WTC11 (cell line): ENCODE results near the gene EEFSEC. TPM values are rescaled to one million over a fixed set of nuclear protein-coding genes. Genes with fewer than 3 reads are reported as not detected.

Source experiments
- ATAC-seq: fragments of 200-7000 bp; cut with Tn5 transposase; 2 replicates; pipeline ENCODE4 v1.10.0; 2021; ENCODE audit warnings: mild to moderate bottlenecking, moderate library complexity
- CTCF ChIA-PET: fragments of 300-600 bp; sonication (Branson Sonifier 250); formaldehyde crosslinking; loops from one replicate; lab custom pipeline; 2021; ENCODE audit warnings: antibody characterized with exemption; lab: Charles Lee
- POLR2A ChIA-PET: fragments of 350-600 bp; sonication (Branson Sonifier 250); formaldehyde crosslinking; loops from one replicate; lab custom pipeline; 2021; ENCODE audit warnings: antibody characterized with exemption; lab: Charles Lee
- DNase-seq: peaks from one replicate; pipeline ENCODE4 v3.0.0; 2021; ENCODE audit warnings: low spot score
- H3K27ac Mint-ChIP-seq: 2 replicates; pipeline ENCODE4 v1.8.0; 2021; ENCODE audit warnings: mixed read lengths
- H3K27me3 Mint-ChIP-seq: 2 replicates; pipeline ENCODE4 v1.8.0; 2021; ENCODE audit warnings: low read depth, mild to moderate bottlenecking, moderate library complexity, mixed read lengths
- H3K36me3 Mint-ChIP-seq: 2 replicates; pipeline ENCODE4 v1.8.0; 2021; ENCODE audit warnings: mixed read lengths
- H3K4me1 Mint-ChIP-seq: 2 replicates; pipeline ENCODE4 v1.8.0; 2022; ENCODE audit warnings: mixed read lengths
- H3K4me3 Mint-ChIP-seq: 2 replicates; pipeline ENCODE4 v1.8.0; 2021; ENCODE audit warnings: mild to moderate bottlenecking, moderate library complexity, mixed read lengths
- H3K9me3 Mint-ChIP-seq: 2 replicates; pipeline ENCODE4 v1.8.0; 2021; ENCODE audit warnings: mixed read lengths
- ATF1 ChIP-seq: sonication (generic); formaldehyde crosslinking; IDR thresholded peaks from 2 replicates; pipeline ENCODE4 v1.8.1; 2023; ENCODE audit warnings: mild to moderate bottlenecking, moderate library complexity, missing genetic modification reagents
- ESRRA ChIP-seq: sonication (generic); formaldehyde crosslinking; IDR thresholded peaks from 2 replicates; pipeline ENCODE4 v1.8.1; 2022; ENCODE audit warnings: mild to moderate bottlenecking, missing genetic modification reagents, borderline replicate concordance
- GRHL2 ChIP-seq: fragments of 250-450 bp; sonication (Bioruptor Pico); IDR thresholded peaks from 2 replicates; pipeline ENCODE4 v1.8.0; 2022; ENCODE audit warnings: mild to moderate bottlenecking, moderate library complexity; ENCODE audit not compliant: insufficient replicate concordance, severe bottlenecking
- GTF2I ChIP-seq: fragments of 250-450 bp; sonication (Bioruptor Pico); conservative IDR thresholded peaks from 2 replicates; pipeline ENCODE4 v1.4.0; 2021; ENCODE audit warnings: mild to moderate bottlenecking
- MXD4 ChIP-seq: fragments of 250-450 bp; sonication (Bioruptor Pico); IDR thresholded peaks from 2 replicates; pipeline ENCODE4 v1.8.0; 2021; ENCODE audit warnings: mild to moderate bottlenecking, moderate library complexity, borderline replicate concordance
- NR1H2 ChIP-seq: sonication (generic); formaldehyde crosslinking; IDR thresholded peaks from 2 replicates; pipeline ENCODE4 v1.9.0; 2021; ENCODE audit warnings: mild to moderate bottlenecking, moderate library complexity, missing genetic modification reagents
- RORB ChIP-seq: fragments of 250-450 bp; sonication (Bioruptor Pico); IDR thresholded peaks from 2 replicates; pipeline ENCODE4 v1.9.0; 2021; ENCODE audit warnings: mild to moderate bottlenecking
- SMAD3 ChIP-seq: sonication (generic); formaldehyde crosslinking; IDR thresholded peaks from 2 replicates; pipeline ENCODE4 v1.8.0; 2022; ENCODE audit warnings: missing genetic modification reagents, mild to moderate bottlenecking, borderline replicate concordance
- SMAD4 ChIP-seq: sonication (generic); formaldehyde crosslinking; IDR thresholded peaks from 2 replicates; pipeline ENCODE4 v1.8.0; 2022; ENCODE audit warnings: mild to moderate bottlenecking, missing genetic modification reagents
- TCF7 ChIP-seq: sonication (generic); formaldehyde crosslinking; IDR thresholded peaks from 2 replicates; pipeline ENCODE4 v1.8.0; 2022; ENCODE audit warnings: mild to moderate bottlenecking, low read depth, missing genetic modification reagents, moderate library complexity
- TEAD4 ChIP-seq: sonication (generic); formaldehyde crosslinking; IDR thresholded peaks from 2 replicates; pipeline ENCODE4 v1.8.0; 2022; ENCODE audit warnings: mild to moderate bottlenecking, missing genetic modification reagents
- ZNF232 ChIP-seq: sonication (generic); formaldehyde crosslinking; IDR thresholded peaks from 2 replicates; pipeline ENCODE4 v1.8.0; 2022; ENCODE audit warnings: mild to moderate bottlenecking, missing genetic modification reagents
- ZNF317 ChIP-seq: sonication (generic); formaldehyde crosslinking; IDR thresholded peaks from 2 replicates; pipeline ENCODE4 v1.8.1; 2023; ENCODE audit warnings: low read depth, mild to moderate bottlenecking, moderate library complexity, missing genetic modification reagents, borderline replicate concordance
- ZNF396 ChIP-seq: fragments of 250-450 bp; sonication (Bioruptor Pico); IDR thresholded peaks from 2 replicates; pipeline ENCODE4 v1.8.0; 2021; ENCODE audit warnings: mild to moderate bottlenecking, moderate library complexity, borderline replicate concordance
- ZNF671 ChIP-seq: fragments of 250-450 bp; sonication (Bioruptor Pico); IDR thresholded peaks from 2 replicates; pipeline ENCODE4 v1.8.0; 2021; ENCODE audit warnings: mild to moderate bottlenecking
- total RNA-seq: library from RNA; stranded (reverse); gene quantifications from 3 replicates; pipeline ENCODE4 v1.2.3, GENCODE V29; 2021
- TF ChIP-seq, protein P1 (sequence below): sonication (generic); formaldehyde crosslinking; conservative IDR thresholded peaks from 2 replicates; pipeline ENCODE4 v1.8.1; 2023; ENCODE audit warnings: mild to moderate bottlenecking, low read depth, missing genetic modification reagents, moderate library complexity
- TF ChIP-seq, protein P2 (sequence below): fragments of 250-450 bp; sonication (Bioruptor Pico); IDR thresholded peaks from 2 replicates; pipeline ENCODE4 v1.9.0; 2021; ENCODE audit warnings: moderate library complexity, mild to moderate bottlenecking, inconsistent platforms, borderline replicate concordance
- TF ChIP-seq, protein P3 (sequence below): fragments of 250-450 bp; sonication (Bioruptor Pico); IDR thresholded peaks from 2 replicates; pipeline ENCODE4 v1.9.0; 2021; ENCODE audit warnings: mild to moderate bottlenecking
- TF ChIP-seq, protein P4 (sequence below): fragments of 250-450 bp; sonication (Bioruptor Pico); IDR thresholded peaks from 2 replicates; pipeline ENCODE4 v1.8.0; 2021; ENCODE audit warnings: mild to moderate bottlenecking
- TF ChIP-seq, protein P5 (sequence below): sonication (generic); formaldehyde crosslinking; IDR thresholded peaks from 2 replicates; pipeline ENCODE4 v1.8.1; 2023; ENCODE audit warnings: mild to moderate bottlenecking, moderate library complexity, missing genetic modification reagents
- TF ChIP-seq, protein P6 (sequence below): sonication (generic); formaldehyde crosslinking; IDR thresholded peaks from 2 replicates; pipeline ENCODE4 v1.8.1; 2022; ENCODE audit warnings: mild to moderate bottlenecking, moderate library complexity, missing genetic modification reagents

Gene EEFSEC
- total RNA-seq, 1 experiment from 2014 or later = 13.7 TPM

DNA sequence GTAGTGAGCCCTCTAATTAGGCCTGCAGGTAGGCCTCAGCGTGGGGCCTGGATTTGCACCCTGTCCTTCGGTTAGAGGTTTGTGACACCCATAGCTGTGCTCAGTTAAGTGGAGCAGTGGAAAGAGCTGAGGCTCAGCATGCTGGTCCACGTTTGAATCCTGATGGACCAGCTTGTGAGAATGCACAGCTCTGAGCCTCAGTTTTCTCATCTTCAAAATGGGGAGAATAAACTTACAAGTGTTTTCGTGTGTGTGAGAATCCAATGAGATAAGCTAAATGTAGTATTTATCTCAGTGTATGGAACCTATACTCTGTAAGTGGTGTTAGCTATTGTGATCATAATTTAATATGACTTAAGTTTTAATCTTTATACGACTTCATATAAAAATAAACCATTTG, 22.5 kb downstream of the EEFSEC start (continued):
- TF ChIP-seq ZNF317 (CRISPR knock-in tag) (no peak), GTF2I (no peak), ZNF671 (CRISPR knock-in tag) (no peak), ZNF232 (CRISPR knock-in tag) (no peak), MXD4 (CRISPR knock-in tag) (no peak)
- TF ChIP-seq, protein P1, sequence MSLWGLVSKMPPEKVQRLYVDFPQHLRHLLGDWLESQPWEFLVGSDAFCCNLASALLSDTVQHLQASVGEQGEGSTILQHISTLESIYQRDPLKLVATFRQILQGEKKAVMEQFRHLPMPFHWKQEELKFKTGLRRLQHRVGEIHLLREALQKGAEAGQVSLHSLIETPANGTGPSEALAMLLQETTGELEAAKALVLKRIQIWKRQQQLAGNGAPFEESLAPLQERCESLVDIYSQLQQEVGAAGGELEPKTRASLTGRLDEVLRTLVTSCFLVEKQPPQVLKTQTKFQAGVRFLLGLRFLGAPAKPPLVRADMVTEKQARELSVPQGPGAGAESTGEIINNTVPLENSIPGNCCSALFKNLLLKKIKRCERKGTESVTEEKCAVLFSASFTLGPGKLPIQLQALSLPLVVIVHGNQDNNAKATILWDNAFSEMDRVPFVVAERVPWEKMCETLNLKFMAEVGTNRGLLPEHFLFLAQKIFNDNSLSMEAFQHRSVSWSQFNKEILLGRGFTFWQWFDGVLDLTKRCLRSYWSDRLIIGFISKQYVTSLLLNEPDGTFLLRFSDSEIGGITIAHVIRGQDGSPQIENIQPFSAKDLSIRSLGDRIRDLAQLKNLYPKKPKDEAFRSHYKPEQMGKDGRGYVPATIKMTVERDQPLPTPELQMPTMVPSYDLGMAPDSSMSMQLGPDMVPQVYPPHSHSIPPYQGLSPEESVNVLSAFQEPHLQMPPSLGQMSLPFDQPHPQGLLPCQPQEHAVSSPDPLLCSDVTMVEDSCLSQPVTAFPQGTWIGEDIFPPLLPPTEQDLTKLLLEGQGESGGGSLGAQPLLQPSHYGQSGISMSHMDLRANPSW (CRISPR knock-in tag) = no peak
- TF ChIP-seq, protein P2, sequence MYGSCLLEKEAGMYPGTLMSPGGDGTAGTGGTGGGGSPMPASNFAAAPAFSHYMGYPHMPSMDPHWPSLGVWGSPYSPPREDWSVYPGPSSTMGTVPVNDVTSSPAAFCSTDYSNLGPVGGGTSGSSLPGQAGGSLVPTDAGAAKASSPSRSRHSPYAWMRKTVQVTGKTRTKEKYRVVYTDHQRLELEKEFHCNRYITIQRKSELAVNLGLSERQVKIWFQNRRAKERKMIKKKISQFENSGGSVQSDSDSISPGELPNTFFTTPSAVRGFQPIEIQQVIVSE = no peak
- TF ChIP-seq, all 79 proteins: peak for 0

DNA sequence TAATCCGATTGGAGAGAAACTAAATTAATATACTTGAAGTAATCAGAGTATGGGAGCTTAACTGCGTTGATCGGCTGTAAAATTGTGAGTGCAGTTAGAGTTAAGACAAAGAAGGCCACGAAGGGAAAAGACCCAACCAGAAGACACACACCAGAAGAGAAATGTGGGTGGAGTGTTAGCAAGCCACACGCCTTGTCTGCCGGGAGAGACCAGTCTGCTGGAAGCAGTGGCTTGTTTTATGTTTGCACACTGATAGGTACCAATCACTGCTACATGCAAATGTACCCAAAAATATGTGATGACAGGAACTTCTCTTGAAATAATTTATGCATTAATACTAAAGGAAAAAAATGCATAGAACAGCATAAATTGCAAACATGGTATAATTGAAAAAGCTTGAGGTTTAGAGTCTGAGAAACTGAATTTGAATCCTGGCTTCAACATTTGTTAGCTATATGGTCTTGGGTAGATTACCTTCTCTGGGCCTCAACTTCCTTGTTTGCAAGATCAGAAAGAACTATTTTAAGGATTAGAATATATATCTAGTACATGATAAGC, 23.1 kb downstream of the EEFSEC start:
- no peaks in the 10 kb centered on the region for H3K36me3 Mint-ChIP-seq
- POLR2A ChIA-PET = no interaction called here
- no peaks in the 10 kb centered on the region for H3K9me3 Mint-ChIP-seq
- no peak for DNase-seq
- H3K27me3 Mint-ChIP-seq = no peaks in the 10 kb centered on the region
- H3K27ac Mint-ChIP-seq = no peak overlapping the region
- ATAC-seq = no peak
- H3K4me1 Mint-ChIP-seq = peaks cover 58% of the 10 kb centered on the region
- no peak overlapping the region for H3K4me3 Mint-ChIP-seq
- no peak for TF ChIP-seq TCF7
- TF ChIP-seq ATF1 (CRISPR knock-in tag) = no peak
- no peak for TF ChIP-seq GRHL2 (CRISPR knock-in tag)
- TF ChIP-seq, protein P3, sequence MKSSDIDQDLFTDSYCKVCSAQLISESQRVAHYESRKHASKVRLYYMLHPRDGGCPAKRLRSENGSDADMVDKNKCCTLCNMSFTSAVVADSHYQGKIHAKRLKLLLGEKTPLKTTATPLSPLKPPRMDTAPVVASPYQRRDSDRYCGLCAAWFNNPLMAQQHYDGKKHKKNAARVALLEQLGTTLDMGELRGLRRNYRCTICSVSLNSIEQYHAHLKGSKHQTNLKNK (CRISPR knock-in tag) = no peak
- TF ChIP-seq ESRRA (CRISPR knock-in tag) = no peak
- no peak for TF ChIP-seq RORB (CRISPR knock-in tag)
- no peak for TF ChIP-seq SMAD4 (CRISPR knock-in tag)
- no peak for TF ChIP-seq ZNF671 (CRISPR knock-in tag)
- TF ChIP-seq, protein P4, sequence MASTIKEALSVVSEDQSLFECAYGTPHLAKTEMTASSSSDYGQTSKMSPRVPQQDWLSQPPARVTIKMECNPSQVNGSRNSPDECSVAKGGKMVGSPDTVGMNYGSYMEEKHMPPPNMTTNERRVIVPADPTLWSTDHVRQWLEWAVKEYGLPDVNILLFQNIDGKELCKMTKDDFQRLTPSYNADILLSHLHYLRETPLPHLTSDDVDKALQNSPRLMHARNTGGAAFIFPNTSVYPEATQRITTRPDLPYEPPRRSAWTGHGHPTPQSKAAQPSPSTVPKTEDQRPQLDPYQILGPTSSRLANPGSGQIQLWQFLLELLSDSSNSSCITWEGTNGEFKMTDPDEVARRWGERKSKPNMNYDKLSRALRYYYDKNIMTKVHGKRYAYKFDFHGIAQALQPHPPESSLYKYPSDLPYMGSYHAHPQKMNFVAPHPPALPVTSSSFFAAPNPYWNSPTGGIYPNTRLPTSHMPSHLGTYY (CRISPR knock-in tag) = no peak
- TF ChIP-seq, protein P5, sequence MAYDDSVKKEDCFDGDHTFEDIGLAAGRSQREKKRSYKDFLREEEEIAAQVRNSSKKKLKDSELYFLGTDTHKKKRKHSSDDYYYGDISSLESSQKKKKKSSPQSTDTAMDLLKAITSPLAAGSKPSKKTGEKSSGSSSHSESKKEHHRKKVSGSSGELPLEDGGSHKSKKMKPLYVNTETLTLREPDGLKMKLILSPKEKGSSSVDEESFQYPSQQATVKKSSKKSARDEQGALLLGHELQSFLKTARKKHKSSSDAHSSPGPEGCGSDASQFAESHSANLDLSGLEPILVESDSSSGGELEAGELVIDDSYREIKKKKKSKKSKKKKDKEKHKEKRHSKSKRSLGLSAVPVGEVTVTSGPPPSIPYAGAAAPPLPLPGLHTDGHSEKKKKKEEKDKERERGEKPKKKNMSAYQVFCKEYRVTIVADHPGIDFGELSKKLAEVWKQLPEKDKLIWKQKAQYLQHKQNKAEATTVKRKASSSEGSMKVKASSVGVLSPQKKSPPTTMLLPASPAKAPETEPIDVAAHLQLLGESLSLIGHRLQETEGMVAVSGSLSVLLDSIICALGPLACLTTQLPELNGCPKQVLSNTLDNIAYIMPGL (CRISPR knock-in tag) = no peak
- no peak for TF ChIP-seq SMAD3 (CRISPR knock-in tag)
- TF ChIP-seq TEAD4 (CRISPR knock-in tag) = no peak
- TF ChIP-seq NR1H2 (CRISPR knock-in tag) = no peak
- TF ChIP-seq, protein P6, sequence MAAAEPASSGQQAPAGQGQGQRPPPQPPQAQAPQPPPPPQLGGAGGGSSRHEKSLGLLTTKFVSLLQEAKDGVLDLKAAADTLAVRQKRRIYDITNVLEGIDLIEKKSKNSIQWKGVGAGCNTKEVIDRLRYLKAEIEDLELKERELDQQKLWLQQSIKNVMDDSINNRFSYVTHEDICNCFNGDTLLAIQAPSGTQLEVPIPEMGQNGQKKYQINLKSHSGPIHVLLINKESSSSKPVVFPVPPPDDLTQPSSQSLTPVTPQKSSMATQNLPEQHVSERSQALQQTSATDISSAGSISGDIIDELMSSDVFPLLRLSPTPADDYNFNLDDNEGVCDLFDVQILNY (CRISPR knock-in tag) = no peak
- no peak for TF ChIP-seq ZNF396 (CRISPR knock-in tag)
- TF ChIP-seq, all 79 proteins: peak for 0
- CTCF ChIA-PET = interaction anchor here (0.6 to 1.9 kb wide), 5 partner anchors 26 to 432 kb away, joined by 3 to 5 read pairs (median 4); no protein-coding TSS in a partner anchor
